GM11168 (cell line): ENCODE results near the gene PRRG3.
"Not testable (repeated sequence)": the region's sequence is repeated elsewhere in the genome, so short reads cannot be mapped to it uniquely, and the experiment has no call there.

ENCODE experiments used
- in situ Hi-C: fragments of 300-500 bp; cut with MboI; formaldehyde crosslinking; loops from one replicate; pipeline ENCODE4 v1.12.0; 2022; ENCODE audit warnings: low sequenced_read_pairs; ENCODE audit not compliant: unreplicated experiment

Gene PRRG3

DNA sequence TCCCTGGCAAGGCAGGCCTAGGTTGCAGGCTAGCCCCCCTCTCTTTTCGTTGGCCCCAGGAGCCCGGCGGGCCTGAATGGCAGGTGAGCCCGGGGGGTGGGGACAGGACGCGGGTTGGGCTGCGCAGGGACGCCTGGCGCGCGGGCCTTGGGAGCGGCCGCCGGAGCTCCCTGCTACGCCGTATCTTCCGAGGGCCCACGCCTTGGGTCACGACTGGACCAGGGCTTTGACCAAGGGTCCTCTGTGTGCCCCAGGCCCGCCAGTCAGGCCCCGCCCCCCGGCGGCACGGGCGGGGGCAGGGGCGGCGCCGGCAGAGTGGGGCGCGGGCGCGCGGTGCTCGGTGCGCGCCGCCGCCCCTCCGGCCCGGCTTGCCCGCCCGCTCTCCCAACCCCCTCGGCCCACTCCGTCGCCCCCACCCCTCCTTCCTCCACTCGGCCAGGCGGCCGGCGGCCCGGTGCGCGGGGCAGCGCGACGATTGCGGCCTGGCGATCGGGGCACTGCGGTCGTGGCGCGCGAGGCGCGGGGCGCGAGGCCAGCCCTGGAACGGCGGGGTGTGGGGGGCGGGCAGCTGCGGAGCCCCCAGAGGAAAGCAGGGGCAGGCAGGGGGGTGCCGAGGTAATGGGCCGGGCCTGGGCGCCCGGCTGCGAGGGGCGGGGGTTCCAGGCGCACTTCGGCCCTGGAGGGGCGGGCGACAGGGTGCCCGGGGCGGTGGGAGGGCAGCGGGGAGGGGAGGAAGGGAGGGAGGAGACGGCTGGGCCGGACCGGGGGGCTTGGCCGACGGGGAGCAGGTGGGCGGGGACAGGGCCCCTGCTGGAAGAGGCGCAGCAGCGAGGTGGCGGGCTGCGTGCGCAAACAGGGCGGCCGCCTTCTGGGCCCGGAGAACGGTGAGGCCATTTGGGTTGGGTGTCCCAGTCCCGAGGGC lies at the start of gene PRRG3:
Gene PRRG3, plus strand, starts transcription at position 798 of the 922 bp plus-strand sequence. CDS start 3,357 bp downstream, outside the sequence.
- in situ Hi-C loops, result no loop called here

GRCh38 chrX:151675121-151675746 lies 20.0 kb upstream of the PRRG3 start:
- in situ Hi-C loops, result loop anchor here (10.0 kb wide), 1 partner anchor 540 kb away; no protein-coding TSS in a partner anchor

DNA sequence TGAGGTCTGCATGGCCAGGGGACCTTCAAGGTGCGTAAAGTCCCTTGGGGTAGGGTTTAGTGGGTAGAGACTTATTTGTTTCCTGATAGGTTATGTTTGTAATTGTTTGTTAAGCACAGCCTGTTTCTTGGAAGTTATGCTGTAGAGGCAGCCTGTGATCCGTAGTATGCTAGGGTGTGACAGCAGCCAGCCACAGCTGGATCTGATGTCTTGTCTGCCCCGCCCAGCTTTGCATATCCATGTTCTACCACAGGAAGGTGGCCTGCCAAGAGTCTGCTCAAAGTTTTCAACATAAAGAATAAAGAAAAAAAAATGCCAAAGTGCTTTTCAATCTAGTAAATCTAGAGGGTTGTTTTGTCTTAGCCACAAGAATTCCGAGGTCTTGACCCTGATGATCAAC lies 19.1 kb upstream of the PRRG3 start:
- in situ Hi-C loops, result loop anchor here (10.0 kb wide), 1 partner anchor 541 kb away; no protein-coding TSS in a partner anchor

DNA sequence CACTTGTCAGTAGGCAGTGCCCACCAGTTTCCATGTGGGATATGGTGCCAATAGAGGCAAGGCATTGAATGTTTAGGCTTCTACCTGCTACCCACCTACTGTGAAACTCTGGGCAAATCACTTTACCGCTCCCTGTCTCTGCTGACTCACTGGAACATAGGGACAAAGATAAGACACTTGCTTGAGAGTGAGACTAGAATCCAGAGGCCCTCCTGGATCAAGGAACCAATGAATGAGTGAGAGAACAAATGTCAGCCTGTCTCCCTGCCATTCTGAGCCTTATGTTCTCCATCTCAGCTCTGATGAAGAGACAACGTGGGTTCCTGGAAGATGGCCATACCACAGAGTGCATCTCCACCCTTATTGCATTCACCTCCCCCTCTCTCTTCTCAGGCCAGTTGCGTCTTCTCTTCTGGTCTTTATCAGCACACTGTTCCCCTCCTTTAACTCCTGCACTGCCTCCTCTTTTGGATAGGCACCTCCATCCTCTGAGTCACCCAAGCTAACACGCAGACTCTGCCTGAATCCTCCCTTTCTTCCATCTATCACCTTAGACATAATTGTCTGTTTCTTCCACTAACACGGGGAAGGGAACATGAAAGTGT lies 15.4 kb upstream of the PRRG3 start:
- in situ Hi-C loops, result loop anchor here (10.0 kb wide), 2 partner anchors 525 to 545 kb away; no protein-coding TSS in a partner anchor

- in situ Hi-C loops, result loop anchor here (10.0 kb wide), 1 partner anchor 526 kb away; no protein-coding TSS in a partner anchor
Observed at GRCh38 chrX:151680805-151681204, 14.5 kb upstream of the PRRG3 start.

GRCh38 chrX:151687635-151688034 lies 7.6 kb upstream of the PRRG3 start:
- in situ Hi-C loops, result loop anchor here (10.0 kb wide), 1 partner anchor 533 kb away; no protein-coding TSS in a partner anchor

GRCh38 chrX:151688695-151689094 lies 6.6 kb upstream of the PRRG3 start:
- in situ Hi-C loops, result loop anchor here (10.0 kb wide), 1 partner anchor 534 kb away; no protein-coding TSS in a partner anchor

GRCh38 chrX:151692825-151693224 lies 2.4 kb upstream of the PRRG3 start:
- in situ Hi-C loops, result no loop called here

DNA sequence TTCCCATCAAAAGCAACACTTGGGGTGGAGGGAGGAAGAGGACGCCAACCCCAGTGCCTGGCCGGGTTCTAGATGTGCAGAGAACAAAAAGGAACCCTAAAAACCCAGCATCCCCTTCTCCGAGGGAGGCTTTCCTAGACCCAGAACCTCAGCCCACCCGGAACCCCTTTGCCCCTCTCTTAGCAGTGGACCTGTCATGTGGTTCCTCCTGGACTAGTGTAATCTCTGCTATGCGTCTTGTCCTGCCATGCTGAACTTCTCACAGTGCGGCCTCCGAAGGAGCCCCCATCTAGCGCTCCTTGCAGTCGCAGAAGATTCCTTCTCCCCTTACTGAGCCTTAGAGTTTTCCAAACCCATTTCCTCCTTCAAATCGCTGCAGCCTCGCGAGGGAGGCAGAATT lies 1.1 kb upstream of the PRRG3 start:
- in situ Hi-C loops, result no loop called here

DNA sequence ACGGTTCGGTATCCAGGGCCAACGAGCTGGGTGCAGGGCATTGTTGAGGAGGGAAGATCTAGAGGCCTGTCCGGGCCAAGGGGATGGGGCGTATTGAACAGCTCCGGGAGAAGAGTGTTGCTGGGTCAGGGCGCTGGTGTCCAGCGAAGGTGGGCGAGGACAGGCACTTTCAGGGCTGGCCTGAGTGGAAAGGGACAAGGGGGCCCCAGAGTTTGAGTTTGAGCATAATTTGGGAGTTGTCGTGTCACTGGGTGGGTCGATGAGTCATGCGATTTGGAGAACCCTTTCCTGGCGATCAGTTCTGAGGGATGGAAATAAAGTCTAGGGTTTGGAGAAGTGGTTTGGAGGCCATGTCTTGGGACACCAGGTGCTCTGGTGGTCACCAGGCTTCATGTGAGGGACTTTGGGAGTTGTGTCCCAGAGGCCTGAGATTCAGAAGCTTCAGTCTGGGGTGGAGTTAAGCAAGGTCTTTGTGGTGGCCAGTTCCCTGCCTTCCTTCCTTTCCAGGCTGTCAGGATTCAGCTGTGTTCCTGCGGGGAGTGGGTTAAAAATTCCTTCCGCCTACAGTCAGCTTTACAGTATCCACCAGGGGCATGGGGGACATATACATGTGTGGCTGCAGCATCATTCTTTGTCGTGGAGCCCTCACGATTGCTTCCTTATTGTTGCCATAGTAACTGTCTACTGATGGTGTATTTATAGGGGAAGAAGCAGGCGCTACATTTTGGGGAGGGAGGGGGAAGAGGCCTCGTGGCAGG lies 504 bp downstream of the PRRG3 start:
- in situ Hi-C loops, result no loop called here

DNA sequence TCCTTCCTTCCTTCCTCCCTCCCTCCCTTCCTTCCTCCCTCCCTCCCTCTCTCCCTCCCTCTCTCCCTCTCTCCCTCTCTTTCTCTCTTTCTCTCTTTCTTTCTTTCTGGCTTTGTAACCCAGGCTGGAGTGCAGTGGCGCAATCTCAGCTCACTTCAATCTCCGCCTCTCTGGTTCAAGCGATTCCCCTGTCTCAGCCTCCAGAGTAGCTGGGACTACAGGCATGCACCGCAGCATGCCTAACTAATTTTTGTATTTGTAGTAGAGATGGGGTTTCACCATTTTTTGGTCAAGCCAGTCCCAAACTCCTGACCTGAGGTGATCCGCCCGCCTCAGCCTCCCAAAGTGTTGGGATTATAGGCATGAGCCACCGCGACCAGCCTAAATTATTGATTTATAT lies 1.8 kb downstream of the PRRG3 start:
- in situ Hi-C loops, result not testable (repeated sequence)

DNA sequence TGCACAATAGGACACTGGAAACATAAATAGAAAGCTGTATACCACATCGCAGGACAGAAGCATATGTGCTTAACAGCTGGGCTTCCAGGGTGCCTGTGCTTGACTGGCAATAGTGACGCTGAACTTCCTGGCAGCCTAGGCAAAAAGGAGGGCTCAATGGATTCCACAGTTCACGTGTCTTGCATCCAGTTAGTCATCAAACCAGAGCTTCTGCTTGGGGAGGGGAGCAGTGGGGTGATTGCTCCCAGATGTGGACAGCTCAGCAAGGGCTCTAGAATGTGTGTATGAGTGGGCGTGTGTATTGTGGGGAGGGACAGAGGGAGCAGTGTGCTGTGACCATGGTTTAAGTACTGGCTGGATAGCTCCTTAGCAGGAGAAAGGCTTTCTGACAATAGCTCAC lies 2.3 kb downstream of the PRRG3 start:
- in situ Hi-C loops, result no loop called here

- in situ Hi-C loops, result no loop called here
Observed at GRCh38 chrX:151698485-151698884, 3.2 kb downstream of the PRRG3 start.

DNA sequence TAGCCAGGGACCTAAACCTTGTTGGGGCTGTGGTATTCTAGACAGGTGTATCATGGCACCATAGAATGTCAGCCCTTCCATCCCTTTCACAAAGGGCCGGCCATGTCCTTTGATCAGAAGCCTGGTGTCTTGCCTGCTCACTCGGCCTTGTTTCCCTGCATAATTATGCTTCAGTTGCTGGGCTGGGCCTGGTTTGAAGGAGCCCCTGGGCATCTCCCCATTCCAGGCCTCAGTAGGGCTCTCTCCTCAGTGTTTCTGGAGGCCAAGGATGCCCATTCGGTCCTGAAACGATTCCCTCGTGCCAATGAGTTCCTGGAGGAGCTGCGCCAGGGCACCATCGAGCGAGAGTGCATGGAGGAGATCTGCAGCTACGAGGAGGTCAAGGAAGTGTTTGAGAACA lies 4.5 kb downstream of the PRRG3 start:
- in situ Hi-C loops, result no loop called here

GRCh38 chrX:151700581-151700980 lies 5.3 kb downstream of the PRRG3 start:
- in situ Hi-C loops, result no loop called here

GRCh38 chrX:151701071-151701470 lies 5.8 kb downstream of the PRRG3 start:
- in situ Hi-C loops, result no loop called here

DNA sequence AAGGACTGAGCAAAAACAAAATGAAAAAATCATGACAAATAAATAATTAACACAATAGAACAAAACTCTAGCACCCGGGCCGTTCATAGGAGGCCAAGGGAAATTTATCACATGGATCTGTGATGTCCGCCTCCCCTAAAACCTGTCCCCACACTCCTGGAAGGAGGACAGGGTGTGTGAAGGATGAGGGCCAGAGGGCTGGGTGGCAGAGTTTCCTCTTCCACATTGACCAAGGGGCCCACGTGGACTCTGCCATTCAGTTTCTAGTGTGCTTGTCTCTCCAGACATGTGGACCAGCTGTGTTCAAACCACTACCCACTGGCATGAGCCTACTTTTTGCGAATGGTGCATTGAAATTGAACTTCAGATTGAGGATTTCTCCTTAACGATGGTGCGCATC lies 6.3 kb downstream of the PRRG3 start:
- in situ Hi-C loops, result no loop called here

- in situ Hi-C loops, result no loop called here
Observed at GRCh38 chrX:151702026-151702714, 6.9 kb downstream of the PRRG3 start.

- in situ Hi-C loops, result no loop called here
Observed at GRCh38 chrX:151702741-151703340, 7.6 kb downstream of the PRRG3 start.
